Measurements from ENCODE around the gene NAPEPLD.
"Not testable (repeated sequence)": the region's sequence is repeated elsewhere in the genome, so short reads cannot be mapped to it uniquely, and the experiment has no call there.

The NAPEPLD gene

DNA sequence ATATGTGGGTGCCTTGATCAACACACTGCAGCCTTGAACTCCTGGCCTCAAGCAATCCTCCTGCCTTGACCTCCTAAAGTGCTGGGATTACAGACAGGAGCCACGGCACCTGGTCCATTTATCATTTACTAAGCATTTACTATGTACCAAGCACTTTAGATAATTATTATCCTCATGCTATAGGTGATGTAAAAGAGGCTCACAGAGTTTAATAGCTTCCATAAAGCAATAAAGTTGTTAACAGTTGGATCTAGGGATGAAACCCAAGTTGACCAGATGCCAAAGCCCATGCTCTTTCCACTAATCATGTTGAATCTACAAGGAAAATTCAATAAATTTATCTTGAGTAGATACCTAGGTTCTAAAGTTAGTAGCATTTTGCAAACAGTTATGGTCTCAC is 5.0 kb downstream of the NAPEPLD start:
- DNase-seq = no peak

DNA sequence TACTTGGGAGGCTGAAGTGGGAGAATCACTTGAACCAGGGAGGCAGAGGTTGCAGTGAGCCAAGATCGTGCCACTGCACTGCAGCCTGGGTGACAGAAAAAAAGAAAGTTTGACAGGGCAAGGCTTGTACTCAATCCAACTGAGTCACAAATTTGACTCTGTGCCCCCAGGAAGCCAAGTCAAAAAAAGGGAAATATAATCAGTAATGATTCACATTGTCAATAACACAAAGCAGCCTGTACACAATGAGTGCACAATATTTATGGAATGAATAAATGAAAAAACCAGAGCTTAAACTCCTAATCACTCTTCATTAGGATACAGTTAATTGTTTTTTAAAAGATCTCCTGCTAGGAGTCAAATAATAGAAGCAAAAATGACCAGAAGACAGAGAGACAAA is 6.4 kb downstream of the NAPEPLD start:
- DNase-seq = no peak

DNA sequence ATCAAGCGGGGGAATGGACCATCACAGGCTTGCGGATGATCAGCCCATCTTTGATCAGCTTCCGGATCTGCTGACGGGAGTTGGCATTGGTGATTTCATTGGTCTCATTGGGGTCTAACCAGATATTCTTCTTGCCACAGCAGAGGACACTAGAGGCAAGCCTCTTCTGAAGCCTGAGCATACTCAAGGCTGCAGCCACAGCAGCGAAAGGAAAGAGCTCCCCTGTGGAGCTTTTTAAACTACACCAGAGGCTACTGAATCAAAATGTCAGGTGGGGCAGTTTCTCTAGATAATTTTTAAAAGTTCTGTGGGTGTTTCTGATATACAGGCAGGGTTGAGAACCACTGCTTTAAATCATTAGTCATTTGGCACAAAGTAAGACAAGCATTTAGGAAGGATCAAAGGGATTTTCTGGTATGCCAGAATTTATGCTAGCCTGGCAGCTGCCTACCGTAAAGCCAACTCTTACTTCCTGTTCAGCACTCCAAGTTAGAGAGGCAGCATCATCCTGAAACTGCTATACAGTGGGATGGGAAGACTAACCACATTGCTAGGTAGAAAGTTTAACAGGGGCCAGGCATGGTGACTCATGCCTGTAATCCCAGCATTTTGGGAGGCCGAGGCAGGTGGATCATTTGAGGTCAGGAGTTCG is 7.0 kb downstream of the NAPEPLD start:
- DNase-seq = no peak

DNA sequence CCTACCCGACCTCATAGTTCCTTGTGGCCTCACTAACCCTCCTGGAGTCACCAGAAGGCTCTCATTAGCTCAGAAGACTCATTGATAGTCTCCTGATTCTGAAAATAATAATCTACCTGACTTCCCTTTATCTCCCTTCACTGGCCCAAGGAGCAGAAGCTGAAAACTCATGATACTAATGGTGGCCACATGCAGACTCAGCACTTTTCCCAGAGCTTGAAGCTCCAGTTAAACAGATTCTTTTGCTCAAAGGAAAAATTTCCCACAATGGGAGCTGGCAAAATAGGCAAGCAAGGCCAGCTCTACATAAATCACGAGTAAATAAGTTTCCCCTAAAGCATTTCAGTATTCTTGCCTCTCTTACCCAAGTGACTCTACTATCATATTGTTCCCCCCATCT is 8.2 kb downstream of the NAPEPLD start:
- DNase-seq = no peak

DNA sequence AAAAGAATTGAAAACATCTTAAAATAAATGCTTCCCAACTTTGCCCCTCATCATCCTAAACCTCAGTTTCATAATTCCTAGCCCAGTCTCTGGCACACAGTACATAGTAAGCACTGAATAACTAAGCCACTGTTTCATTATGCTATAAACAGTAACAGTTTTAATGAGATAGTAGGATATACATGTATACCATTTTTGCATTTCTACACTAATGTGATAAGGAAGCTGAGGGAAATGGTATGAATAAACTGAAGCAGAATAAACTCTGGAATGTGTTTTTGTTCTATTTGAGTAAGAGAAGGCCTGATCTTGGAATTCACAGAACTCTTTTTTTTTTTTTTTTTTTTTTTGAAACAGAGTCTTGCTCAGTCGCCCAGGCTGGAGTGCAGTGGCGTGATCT is 8.8 kb downstream of the NAPEPLD start:
- DNase-seq = no peak

DNA sequence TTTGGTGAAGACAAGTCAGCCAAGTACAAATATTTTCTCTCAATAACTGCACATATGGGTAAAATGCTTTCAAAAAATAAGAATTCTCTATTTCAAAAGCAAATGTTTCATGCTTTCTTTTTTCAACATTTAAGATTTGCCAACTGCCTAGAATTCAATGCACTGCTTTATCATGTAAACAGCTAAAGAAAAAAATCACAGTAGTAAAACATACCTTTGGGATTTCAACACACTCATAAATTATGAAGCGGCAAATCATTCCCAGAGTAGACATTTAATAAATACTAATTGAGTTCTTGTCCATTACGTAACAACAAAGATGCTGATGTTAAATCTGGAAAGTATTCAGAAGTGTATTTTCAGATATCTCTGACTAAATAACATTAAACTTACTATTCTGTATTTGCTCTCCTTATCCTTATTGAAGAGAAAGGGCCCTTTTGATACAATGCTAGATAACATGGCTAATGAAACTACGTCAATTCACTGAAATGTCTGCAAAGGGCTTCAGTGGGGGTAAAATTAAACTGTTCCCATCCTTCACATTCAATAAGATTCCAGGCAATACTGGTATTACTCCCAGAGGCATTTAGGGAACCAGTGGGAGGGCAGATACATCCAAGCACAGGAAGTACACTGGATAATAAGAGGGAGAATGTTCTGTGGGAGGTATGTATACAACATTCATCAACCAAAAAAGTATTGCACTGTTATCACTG is 13.9 kb downstream of the NAPEPLD start:
- no peak for DNase-seq

DNA sequence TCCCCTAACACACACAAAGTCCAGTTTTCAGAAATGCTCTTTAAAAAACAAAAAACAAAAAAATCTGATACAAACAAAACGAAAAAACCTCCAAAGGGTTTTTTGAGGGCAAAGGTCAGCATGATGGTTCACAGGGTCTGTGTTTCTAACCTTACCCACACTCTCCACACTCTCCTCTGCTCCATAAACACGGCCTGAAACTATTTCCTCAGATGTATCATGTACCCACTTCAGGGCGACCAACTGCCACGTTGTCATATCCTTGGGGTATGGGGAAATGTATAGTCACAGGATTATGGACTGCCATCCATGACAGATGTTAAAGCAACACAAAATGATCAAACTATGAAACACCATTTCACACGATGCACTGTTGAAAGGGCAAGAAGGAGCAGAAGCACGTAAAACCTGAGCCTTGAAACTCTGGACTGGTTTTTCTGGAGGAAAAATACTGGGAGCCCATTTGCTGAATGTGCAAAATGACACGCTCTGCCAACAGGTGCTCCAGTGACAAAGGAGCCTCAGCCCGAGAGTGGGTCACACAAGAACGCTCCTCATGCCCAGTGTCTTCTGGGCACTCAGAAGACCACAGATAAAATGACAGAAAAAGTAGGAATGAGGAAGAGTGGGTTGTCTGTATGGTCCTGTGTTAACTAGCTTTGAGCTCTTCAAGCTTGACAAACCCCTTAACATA is 15.8 kb downstream of the NAPEPLD start:
- no peak for DNase-seq

DNA sequence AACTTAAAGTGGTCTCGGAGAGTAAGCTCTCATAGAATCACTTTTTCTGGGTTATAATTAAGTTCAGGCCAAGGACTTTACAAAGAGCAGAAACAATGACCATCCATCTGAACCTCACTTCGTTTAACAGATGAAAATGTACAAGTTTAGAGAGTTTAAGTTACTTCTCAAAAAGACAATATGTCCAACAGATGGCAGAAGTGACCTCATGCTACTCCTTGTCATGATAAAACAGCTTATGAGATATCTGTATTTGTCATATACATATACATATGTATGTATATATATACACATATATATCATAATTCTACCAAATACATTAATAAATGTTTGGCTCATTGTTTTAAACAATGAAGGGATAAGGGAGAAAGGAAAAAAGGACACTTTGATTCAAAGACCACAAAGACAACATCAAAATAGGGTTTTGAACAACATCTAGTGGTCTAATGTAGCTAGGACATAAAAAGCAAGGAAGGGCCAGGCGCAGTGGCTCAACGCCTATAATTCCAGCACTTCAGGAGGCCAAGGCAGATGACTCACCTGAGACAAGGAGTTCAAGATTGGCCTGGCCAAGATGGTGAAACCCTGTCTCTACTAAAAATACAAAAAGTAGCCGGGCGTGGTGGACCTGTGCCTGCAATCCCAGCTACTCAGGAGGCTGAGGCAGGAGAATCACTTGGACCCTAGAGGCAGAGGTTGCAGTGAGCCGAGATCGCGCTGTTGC is 17.8 kb downstream of the NAPEPLD start:
- DNase-seq = no peak

DNA sequence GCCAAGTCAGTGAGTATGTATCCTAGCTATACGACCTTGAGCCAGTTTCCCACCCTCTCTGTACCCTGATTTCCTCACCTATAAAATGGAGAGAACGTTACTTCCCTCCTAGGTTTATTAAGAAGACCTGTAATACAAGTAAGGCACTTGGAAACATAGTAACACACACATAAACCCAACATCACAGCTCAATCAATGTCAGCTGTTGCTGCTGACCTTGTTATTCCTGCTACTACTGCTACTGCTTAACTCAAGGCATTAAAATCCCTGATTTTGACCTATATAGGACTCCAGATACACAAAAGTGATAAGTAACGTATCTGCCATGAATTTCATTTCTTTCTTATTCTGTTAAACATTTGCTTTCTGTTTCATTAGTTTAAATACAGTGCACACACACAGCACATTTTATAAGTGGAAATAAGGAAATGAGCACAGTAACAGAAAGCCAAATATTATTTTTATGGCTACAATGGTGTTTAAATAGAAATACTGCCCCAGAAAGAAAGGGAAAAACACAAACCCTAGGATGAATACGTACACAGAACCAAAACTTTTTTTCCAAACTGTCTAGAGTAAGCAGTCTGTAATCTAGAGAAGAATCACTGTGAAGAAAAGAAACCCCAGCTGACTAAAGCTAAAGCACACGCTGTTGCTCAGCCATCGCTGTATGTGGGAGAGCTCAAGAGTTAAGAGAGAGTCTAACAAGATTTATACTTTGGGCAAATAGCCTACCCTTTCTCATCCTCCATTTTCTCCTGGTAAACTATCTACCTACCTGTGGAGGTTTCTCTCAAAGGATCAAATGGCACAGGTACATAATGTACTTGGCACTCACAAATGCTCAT is 19.0 kb downstream of the NAPEPLD start:
- DNase-seq = no peak

DNA sequence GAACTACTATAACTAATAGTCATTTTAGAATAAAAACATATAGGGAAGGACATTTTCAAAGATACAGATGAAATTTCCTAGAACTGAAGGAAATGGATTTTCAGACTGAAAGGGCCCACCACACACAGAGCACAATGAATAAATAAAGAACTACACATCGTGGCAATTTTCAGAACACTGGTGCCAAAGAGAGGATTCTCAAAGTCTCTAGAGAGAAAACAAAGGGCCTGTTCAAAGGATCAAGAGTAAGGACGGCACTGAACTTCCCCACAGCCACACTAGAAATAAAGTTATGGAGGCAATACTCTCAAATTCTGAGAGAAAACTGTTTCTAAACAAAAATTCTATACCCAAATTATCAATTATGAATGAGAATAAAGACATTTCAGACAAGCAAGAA is 21.9 kb downstream of the NAPEPLD start:
- DNase-seq = no peak

DNA sequence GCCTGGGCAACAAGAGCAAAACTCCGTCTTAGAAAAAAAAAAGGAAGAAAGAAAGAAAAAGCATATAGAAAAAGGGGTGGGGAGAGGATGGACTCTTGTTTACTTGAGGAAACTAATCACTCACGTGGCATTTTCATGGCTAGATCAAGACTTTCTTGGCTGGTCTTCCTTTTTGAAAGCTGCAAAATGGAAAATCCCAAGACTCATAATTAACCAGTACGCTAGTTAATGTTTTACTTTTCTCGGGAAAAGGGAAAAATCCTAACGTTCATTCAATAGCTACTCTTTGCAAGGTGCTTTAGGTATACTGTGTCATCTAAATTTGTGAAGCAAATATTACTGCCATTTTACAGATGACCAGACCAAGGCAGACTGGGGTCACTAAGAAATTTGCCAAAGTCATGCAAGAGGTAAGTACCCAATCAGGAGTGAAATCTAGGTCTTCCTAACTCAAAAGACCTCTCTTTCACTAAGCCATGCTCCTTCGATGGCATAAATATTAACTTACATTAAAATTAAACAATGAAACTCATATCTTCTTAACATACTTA is 24.4 kb downstream of the NAPEPLD start:
- no peak for DNase-seq

DNA sequence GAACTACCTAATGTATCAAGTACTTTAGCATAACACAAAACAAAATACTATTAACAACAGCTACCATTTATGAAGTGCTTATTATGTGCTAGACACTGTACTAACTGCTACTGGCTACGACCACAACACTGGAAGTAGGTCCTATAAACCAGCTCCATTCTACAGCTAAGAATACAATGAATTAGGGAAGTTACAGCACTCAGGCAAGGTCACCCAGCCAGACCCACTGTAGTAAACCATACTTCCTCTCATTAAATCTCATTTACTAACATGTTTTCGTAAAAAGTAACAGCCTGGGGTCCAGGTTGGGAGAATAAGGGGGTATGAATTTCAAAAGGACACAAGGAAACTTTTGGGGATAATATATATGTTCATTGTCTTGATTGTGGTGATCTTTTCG is 25.4 kb downstream of the NAPEPLD start:
- DNase-seq = no peak

DNA sequence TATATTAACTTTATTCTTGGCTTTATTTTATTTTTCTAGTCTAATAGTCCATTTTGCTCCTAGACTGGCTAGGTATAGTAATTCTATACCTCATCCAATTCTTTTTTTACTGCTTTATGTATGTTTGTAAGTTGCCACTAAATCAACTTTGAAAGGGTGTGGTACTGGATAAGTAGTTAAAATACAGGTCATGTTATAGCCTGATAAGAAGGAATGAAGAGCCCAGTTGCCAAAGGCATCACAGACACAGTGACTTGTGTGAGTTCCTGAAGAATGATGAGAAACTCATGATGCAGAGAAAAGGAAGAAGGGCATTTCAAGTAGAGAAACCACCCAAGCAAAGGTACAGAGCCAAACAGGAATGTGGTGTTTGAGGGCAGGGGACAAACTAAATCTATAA is 27.3 kb downstream of the NAPEPLD start:
- DNase-seq = no peak

DNA sequence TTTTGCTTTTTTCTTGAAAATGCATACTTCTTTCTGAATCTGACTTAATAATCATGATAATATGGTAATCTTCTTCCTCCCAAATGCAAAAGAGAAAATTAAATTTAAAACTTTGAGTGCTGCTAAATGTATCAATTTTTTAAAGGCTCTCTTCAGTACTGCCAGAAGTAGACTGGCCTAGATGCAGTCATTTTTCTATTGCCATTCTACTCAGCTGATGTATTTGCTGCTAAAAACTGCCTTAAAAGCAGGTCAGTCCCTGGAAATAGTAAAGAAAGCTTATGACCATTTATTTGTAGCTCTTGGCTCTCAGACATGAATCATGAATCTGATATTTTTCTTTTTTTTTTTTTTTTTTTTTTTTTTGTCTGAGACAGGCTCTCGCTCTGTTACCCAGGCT is 28.5 kb downstream of the NAPEPLD start:
- DNase-seq = no peak

DNA sequence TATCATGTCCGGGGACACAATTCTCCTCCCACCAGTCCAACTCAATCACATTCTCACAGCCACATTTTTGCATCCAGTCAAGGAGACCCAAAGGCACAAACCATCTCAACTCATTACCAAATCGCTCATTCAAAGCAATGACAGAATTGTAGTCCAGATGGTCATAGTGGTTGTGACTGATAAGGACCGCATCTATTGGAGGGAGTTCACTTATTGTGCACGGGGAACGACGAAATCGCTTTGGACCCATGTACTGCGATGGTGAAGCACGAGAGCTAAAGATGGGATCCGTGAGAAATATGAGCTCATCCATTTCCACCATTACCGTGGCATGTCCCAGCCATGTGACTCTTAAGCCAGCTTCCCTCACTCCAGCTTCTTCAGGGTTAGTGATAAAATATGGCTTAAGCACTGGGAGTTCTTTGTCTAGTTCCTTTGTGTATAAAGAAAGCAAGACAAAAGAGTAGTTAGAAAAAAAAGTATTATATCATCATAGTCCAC is 29.1 kb downstream of the NAPEPLD start:
- DNase-seq = no peak

DNA sequence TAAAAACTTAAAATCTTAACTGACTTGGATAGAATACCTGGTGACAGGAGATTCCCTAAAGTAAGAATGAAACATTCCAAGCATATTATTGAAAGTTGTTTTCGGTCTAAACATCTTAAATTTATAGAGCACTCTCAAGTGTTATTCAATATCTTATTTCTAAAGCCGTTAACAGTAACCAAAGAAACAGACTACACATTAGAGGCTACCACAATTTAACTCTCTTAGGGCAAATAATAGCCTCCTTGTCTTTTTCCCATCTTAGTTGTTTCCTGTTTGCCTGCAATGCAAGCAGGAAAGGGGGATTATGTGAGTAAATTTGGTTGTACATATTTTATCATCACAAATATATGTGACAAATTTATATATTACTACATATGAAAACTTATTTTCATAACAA is 31.4 kb downstream of the NAPEPLD start:
- DNase-seq = no peak

DNA sequence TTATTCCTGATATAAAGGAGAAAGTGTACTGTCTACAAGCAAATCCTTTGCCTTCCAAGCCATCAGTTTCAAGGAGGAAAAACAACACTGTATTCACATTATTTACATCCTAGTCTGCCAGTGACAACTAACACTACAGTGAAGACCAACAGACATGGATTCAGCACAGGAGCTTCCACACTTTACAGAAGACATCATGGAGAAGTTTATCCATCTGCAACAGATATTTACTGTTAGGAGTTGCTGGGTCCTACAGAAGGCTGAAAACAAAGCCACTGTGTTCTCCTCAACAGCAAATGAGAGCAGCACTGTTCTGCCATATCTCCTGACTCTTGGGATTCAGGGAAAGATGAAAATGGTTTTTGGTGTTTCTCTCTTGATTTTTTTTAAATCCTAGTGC is 31.9 kb downstream of the NAPEPLD start:
- no peak for DNase-seq

DNA sequence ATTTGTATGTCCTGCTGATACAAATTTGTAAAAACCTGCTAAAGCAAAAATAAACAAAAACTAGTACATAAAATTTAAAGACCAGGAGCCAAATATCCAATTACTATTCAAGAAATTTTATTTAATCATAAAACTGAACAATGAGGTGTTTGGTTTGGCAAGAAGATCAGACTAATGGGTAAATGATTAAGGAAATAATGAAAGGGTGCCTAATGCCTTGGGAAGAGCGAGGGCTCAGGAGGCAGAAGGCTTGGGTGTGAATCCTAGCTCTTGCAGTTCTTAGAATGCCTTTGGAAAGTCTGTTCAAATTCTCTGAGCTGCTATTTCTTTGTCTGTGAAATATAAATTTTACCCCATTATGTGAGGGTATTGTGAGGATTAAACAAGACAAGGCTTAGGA is 32.4 kb downstream of the NAPEPLD start:
- DNase-seq = no peak

DNA sequence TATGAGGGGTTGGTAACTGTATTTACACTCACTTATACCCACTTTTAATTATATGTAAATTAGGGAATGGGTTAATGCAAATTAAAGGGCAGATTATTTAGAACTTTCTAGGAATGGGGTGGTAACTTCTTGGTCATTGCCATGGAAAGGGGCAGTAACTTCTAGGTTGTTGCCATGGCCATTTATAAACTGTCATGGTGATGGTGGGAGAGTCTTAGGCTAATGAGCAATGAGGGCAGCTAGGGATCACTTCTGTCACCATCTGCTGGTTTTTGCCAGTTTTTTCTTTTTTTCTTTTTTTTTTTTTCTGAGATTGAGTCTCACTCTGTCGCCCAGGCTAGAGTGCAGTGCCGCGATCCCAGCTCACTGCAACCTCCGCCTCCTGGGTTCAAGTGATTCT is 33.1 kb downstream of the NAPEPLD start:
- DNase-seq = no peak

DNA sequence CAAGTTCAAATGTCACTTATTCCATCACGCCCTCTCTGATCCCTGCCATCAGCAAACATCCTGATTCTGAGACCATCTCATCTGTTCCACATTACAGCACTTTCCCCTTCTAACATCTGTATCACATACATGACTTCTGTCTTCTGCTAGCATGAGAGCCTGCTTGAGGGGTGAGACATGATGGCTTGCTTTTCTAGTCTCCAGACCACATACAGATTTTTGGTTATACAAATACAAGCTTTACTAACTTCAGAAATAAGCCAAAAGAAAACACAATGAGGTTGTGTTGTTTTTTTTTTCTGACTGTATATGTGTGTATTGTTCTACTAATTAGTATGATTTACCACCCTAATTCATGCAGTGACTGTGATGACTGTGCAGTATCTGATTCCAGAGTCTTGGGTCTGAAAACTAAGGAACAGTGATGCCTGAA is 34.3 kb downstream of the NAPEPLD start:
- DNase-seq = no peak

DNA sequence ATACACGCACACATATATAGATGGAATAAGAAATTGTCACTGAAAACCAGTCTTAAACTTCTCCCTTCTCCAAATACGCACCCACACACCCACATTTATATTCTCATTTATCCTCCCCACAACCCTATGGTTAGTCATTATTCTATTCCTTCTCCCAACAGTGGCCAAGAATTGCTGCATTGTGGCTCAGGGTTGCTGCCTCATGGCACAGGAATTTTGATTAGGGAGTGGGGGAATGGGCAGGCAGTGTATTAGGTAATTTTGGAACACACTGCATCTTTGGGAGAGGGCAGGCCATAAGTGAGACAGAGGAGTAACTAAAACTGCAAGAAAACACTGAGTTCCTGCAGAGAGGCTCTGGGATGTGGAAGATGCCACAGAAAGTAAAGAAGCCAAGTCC is 35.7 kb downstream of the NAPEPLD start:
- no peak for DNase-seq

DNA sequence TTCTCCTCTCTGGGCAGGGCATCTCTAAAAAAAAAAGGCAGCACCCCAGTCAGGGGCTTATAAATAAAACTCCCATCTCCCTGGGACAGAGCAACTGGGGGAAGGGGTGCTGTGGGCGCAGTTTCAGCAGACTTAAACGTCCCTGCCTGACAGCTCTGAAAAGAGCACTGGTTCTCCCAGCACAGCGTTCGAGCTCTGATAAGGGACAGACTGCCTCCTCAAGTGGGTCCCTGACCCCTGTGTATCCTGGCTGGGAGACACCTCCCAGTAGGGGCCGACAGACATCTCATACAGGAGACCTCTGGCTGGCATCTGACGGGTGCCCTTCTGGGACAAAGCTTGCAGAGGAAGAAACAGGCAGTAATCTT is 42.2 kb downstream of the NAPEPLD start:
- DNase-seq = not testable (repeated sequence)
